Stimulated activated CD8-positive, alpha-beta memory T cell treated with anti-CD3 and anti-CD28 coated beads, Interleukin-15, amount 100 ng/mL, for 1 hour (primary cell): ENCODE data around the gene PGM3.
"Not testable (repeated sequence)": the region's sequence is repeated elsewhere in the genome, so short reads cannot be mapped to it uniquely, and the experiment has no call there.

Source experiments
- DNase-seq: peaks from one replicate; pipeline ENCODE4 v3.0.0-alpha.2; 2020; ENCODE audit warnings: low read depth

Gene PGM3, protein sequence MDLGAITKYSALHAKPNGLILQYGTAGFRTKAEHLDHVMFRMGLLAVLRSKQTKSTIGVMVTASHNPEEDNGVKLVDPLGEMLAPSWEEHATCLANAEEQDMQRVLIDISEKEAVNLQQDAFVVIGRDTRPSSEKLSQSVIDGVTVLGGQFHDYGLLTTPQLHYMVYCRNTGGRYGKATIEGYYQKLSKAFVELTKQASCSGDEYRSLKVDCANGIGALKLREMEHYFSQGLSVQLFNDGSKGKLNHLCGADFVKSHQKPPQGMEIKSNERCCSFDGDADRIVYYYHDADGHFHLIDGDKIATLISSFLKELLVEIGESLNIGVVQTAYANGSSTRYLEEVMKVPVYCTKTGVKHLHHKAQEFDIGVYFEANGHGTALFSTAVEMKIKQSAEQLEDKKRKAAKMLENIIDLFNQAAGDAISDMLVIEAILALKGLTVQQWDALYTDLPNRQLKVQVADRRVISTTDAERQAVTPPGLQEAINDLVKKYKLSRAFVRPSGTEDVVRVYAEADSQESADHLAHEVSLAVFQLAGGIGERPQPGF

DNA sequence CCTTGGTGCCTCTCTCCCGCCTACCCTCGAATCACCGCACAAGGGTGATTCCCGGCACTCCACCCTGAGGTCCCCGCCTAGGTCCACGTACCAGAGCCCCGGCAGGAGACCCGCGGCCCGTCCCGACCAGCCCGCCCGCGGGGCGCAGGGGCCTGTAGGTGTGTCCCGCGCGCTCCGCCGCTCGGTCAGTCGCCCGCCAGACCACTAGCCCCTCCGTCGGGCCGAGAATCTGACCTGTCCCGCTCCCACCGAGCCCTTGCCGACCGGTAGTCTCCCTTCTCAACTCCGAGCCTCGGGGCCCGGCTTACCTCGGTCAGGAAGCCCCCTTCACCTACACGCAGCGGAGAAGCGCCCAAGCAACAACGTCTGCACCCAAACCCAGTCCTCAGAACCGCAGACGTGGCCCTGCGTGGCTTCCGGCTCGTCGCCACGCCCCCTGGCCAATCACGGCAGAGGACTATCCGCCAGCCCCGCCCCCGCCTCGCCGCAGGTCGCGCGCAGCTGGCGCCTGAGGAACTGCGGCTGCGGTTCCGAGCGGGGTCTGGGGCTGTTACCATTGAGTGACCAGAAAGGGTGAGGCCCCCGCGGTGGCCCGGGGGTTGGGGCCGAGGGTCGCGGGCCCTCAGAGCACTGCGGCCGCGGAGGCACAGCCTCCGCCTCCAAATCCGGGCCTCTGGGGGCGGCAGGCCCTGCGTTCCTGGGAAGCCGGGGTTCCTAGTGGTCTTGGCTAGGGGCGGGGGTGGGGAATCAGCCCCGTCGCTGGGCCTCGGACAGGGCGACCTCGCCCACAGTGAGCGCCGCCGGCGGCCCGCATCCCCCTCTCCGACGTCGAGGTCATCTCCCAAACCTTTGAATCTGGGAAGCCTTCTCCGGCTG is at the start of gene PGM3, which contains the start of gene RWDD2A:
TSS of gene PGM3 (minus strand) at position 395 of the 876 bp plus-strand sequence. CDS start 2,253 bp downstream, outside the sequence.
TSS of gene RWDD2A (plus strand) at position 487 of the 876 bp plus-strand sequence. CDS start 1,095 bp downstream, outside the sequence.
- peak; percentile 72 for DNase-seq

DNA sequence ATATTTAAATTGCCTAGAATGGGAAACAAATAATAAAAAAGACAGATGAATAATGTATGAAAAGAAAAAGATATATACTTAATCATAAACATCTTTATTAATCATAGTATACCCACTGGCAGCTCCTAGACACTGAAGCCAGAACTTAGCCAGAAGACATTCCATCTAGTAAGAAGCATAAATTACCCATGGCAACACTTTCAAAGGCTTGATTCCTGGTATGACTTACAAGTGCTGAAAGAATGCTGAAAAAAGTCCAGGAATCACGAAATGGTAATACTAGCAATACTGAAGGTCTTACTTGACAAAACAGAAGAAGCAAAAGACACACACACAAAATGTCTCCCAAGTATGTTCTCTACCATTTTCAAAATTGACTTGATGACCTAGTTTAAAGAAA is 38.1 kb upstream of the PGM3 start:
- no peak for DNase-seq

DNA sequence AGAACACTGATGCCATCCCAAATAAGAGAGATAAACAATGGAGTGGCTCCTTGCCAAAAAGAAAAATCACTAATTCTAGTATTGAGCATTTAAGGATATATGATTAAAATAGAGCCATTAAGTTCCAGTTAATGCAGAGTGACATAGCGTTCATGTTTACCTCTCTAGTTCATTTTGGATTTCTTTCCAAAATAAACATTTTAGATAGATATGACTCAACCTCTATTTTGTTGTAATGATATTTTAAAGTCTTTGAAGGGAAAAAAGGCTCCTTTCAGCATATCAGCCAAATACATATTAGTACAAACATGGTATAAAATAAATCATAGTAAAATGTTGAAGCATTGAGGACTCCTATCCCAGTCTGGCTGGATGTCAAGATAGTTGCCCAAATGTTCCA is 33.5 kb upstream of the PGM3 start:
- DNase-seq: no peak

DNA sequence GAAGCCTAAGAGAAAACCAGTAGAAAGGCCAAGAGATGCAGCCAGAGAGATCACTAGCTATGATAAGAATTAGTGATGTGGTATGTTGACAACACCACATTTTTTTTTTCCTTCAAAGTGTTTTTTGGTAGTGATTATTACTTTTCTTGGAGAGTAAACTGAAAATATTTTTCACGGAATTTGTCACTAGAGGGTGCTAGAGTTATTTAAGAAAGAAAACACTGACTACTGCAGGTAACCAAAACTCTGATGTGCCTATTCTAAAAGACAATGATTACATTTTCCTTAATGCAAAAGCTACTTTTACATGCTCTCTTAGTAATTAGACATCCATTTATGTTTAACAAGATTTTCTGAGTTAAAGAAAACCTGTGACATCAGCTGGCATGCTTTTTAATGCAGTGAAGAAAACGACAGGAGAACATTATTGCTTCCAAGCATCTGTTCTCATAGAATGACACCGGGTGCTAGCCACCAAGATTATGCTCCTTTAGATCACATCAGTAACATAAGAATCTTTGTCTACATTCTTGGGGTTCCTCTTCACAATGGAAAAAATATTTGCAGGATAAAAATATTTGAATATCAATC is 28.9 kb upstream of the PGM3 start:
- no peak for DNase-seq

DNA sequence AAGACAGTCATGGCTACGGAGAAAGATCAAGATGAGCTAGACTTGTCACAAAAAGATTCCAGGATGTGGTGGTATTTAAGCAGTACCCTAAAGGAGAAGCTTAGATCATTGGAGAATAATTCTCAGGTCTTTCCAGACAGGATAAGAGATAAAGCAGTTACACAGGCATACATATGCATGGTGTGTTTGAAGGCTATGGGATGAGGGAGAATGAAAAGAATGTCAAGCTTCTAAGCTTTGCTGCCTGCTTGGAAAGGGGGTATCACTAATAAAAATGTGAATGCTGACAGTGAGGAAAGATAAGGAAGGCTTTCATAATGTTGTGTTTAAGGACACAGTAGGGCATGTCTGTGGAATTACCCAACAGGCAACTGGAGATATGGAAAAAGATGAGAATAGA is 28.2 kb upstream of the PGM3 start:
- no peak for DNase-seq

DNA sequence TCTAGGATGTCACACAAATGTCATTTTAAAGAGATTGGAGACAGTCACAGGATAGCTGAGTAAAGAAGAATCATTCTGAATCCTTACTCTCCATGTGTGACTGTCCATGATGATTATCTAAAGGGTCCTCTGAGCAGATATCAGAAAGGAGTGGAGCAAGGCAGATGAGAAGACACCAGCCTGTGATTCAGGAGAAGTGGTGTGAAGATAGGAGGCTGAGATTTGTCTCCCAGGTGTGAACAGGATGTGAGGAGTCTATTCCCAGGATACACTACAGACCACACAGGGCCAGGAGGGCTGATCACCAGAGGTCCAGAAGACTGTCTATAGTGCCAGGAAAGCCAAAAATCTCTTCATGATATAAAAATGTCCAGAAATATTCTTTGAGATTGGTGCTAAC is 27.1 kb upstream of the PGM3 start:
- DNase-seq: no peak

DNA sequence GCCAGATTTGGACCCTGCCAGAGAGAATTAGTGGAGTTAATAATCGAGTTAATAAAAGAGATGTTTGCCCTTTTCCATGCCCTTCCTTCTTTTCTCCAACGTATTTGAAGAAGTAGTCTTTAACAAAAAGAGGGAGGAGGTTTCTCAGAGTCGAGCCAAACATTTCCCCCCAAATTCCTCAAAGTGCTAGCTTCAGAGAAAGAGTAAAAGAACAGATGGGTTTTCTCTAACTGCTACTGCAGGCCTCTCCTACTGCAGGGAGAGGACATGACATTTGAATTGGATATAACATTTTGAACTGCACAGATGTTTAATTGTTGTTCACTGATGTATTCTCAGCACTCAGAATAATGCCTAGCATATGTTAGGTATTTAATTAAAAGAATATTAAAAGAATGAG is 25.6 kb upstream of the PGM3 start:
- DNase-seq: no peak

DNA sequence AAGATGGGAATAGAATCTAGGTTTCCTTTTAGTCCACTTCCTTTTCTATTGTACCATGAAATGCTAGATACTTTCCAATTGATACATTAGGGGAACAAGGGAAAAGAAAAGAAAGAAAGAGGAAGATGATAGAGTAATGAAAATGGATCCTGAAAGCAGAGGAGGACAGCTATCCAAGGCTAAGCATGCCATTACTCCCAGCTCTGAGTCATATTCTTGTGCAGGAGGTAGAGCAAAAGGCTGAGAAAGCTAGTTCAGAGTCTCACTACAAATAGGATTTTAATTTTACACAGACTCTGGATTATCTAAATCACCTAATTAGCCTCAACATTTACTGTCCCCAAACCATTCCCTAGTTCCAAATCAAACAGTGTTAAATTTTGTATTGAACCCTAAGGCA is 23.7 kb upstream of the PGM3 start:
- no peak for DNase-seq

DNA sequence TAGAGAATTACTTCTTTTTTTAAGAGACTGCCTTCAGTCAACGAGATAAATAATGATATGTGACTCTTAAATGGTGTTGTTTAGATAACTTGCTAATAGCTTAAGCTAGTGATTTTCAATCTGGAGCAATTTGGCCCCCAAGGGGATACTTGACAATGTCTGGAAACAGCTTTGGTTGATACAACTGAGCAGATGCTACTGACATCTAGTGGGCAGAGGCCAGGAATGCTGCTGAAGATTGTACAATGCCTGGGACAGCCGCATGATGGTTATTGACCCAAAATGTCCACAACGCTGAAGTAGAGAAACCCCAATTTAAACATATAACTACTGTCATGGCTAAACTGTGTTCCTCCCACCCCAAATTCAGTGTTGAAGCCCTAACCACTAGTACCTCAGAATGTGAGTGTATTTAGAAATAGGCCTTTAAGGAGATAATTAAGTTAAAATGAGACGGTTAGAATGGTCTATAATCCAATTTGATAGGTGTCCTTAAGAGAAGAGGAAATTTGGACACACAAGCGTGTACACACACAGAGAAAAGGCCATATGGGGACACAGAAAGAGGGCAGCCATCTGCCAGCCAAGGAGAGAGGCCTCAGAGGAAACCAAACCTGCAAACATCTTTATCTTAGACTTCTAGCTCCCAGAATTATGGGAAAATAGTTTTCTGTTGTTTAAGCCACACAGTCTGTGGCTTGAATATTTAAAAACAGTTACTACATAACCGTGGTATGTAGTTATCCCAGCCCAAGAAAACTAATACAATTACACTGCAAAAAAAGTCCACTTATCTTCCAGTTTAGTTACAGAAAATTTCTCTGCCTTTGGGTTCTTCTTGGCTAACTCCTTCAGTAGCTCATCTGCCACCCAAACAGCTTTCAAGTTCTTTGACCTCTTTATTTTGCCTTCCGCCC is 22.3 kb upstream of the PGM3 start:
- DNase-seq: no peak

DNA sequence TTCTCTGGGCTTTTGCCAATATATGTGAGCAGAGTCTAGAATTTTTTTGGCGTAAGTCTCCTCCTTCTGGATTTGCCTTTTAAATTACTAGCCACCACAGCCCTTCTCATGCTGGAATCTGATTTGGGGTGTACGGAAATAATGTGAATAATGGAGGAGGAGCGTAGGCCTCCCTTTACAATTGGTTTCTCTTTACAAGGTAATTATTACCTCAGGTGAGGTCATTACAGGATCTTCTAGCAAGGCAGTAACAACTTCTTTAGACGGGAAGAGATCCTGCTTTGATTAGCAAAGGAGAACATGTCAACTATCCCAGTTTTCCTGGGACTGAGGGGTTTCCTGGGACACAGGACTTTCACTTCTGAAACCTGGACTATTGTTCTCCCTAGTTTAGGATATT is 9.0 kb upstream of the PGM3 start:
- no peak for DNase-seq

DNA sequence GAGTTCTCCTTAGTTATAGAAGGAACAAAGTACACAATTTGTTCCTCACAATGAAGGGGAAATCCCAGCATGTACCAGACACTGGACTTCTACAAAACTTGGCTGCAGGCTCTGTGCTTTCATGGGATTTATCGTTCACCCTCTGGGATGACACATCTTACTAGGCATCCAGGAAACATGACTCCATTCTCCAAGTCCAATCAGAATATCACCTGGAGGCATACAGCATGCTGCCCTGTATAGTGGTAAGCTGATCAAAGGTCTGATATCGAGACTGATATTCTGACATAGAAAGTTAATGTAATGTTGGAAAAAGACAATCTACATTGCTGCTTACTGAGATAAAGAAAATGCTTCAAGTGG is 6.8 kb upstream of the PGM3 start:
- DNase-seq: no peak

DNA sequence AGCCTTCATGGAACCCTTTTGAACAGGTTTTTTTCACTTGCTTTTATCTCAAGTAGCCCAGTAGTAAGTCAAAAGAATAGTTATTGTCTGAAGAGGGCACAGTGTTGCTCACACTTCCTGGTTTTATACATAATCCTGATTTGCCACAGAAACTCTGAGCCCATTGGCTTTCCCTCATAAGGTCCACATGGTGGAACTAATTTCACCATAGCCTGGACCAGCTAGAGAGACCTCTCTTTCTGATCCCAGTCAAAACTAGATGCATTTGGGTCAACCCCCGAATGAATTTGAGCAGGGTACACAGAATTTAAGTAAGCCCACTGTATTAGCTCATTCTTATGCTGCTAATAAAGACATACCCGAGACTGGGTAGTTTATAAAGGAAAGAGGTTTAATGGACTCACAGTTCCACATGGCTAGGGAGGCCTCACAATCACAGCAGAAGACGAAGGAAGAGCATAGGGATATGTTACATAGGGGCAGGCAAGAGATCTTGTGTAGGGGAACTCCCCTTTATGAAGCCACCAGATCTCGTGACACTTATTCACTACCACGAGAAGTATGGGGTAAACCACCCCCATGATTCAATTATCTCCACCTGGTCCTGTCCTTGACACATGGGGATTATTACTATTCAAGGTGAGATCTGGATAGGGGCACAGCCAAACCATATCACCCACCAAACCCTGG is 6.3 kb upstream of the PGM3 start:
- no peak for DNase-seq

DNA sequence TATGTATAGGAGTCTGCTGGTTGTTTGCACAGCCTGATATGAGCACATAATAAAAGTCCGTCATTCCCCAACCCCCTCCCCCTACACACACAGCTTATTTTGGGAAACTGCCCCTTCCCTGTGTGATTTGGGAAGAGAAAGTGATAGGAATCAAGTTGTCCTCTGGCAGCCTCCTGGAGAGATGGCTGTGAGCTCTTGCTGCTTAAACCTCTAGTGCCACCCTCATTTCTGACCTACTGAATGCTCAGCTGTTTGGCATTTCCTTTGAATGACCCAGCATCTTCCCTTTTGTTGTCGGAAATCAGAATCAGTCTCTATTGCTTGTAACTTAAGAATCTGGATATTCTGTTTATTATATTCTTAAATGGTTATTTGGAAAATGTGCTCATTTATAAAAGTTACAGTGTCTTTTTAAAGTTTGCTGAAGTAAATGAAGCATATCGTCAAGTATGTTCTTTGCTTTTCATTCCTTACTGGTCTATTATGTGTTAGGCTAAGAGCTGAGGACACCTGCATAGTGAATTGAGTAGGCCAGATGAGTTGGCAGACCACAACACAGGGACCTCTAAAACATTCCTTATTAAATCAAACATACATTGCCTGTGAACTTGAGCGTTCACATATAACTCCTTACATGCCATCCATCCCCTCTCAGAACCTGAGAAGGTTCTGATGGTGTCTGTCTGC is 5.6 kb upstream of the PGM3 start:
- no peak for DNase-seq

DNA sequence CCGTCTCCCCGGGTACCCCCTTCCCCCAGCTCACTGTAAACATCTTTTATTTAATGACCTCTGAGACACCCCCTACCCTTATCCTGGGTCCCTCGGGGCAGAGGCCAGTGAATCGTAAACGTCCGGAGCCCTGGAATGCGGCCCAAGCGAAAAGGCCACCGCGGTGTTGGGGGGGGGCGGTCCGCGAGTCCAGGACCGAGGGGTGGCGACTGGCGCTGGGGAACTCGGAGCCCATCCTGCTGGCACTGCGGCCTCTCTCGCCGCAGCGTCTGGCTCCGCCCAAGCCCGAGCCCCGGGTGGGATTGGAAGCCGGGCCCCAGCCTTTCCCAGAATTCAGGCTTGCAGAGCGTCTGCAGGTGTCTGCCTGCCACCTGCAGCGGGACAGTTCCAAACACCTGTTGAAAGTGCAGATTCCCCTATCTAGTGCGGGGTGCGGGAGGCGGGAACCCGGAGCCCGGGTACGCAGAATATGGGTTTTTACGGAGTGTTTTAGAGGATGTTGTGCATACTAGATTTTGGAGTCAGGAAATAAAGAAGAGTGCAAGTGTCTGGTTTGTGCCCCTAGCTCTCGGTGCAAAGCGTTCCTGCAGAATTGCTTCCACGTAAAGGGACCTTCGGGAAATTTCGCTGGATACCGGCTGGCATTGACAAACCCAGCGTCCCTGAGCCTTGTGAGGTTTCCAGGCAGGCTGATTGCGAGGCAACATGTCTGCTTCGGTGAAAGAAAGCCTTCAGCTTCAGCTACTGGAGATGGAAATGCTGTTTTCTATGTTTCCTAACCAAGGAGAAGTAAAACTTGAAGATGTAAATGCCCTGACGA is 892 bp upstream of the PGM3 start:
- no peak for DNase-seq

DNA sequence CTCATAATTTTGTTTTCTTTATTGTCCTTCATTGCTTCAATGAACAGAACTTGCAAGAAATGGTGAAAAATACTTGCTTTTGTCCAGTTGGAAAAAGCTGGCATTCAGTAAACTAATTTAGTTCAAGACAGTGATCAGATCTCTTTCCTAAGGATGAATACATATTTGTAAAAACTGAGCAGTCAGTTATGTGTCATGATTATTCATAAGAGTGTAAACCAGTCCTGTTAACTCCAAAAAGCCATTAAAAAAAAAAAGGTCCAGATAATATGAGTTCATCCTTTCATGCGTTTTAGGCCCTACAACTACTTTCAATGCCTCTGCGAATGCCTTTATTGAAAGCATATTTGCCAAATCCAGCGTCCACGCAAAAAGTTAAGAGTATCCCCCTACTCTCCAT is 609 bp downstream of the PGM3 start:
- DNase-seq: no peak

DNA sequence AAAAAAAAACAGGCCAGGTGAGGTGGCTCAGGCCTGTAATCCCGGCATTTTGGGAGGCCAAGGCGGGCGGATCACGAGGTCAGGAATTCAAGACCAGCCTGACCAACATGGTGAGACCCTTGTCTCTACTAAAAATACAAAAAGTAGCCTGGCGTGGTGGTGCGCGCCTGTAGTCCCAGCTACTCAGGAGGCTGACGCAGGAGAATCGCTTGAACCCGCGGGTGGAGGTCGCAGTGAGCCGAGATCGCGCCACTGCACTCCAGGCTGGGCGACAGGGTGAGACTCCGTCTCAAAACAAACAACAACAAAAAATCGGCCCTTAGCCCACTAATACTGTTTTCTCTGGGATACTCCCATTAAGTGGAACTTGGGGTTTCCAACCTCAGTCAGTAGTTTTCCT is 1.1 kb downstream of the PGM3 start:
- DNase-seq: not testable (repeated sequence)

DNA sequence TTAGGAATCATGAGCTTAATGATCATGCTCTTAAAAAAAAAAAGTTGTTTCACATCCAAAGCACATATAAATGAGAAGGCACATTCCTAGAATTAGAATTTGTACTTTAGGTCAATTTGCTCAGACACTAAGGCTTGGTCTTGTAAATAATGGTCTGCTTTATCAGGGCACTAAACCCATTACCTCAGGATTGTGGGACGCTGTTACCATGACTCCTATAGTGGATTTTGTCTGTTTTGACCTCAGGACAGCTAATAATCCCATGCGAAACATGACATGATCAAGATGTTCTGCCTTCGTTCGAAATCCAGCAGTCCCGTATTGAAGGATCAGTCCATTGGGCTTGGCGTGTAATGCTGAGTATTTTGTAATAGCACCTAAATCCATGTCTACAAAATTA is 2.4 kb downstream of the PGM3 start:
- no peak for DNase-seq

DNA sequence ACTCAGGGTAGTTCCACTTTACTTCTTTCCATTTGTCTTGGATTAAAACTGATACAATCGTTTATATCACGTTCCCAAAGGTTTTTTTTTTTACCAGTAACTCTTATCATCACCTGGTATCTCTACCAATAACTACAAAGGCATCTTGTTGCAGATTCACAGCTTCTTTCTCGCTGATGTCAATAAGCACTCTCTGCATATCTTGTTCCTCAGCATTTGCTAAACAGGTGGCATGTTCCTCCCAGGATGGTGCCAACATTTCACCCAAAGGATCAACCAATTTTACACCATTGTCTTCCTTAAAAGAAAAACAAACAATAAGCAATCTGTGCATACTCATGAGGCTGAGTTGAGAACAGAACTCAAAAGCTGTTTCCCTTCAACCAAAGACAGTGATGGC is 4.6 kb downstream of the PGM3 start:
- DNase-seq: no peak

DNA sequence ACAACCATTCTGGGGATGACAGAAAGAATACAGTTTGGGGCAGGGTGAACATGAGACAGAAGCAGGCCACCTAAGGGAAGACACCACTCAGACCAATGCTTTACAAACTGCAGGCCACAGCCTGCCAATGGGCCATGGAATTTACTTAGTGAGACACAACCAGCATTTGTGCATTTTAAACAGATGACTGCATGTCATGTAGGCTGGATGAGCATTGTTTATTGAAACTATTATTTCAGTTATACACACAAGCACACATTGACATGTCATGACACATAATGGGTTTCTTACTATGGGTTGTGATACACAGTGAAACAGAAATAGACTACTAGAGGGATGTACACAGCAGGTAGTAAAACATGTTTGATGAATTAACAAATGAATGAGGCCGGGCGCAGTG is 8.0 kb downstream of the PGM3 start:
- no peak for DNase-seq
